GM18951 (cell line): ENCODE measurements around the gene LENEP.

Experiments used
- POLR2A ChIP-seq: IDR thresholded peaks from 4 replicates; pipeline ENCODE4 v1.6.1; 2011; ENCODE audit warnings: mild to moderate bottlenecking; ENCODE audit not compliant: insufficient read length, insufficient read depth; ENCODE audit errors: extremely low read depth
- in situ Hi-C: fragments of 300-500 bp; cut with MboI; formaldehyde crosslinking; loops from one replicate; pipeline ENCODE4 v1.12.0; 2022; ENCODE audit warnings: low sequenced_read_pairs, mixed read lengths, inconsistent platforms; ENCODE audit not compliant: unreplicated experiment

Gene LENEP

GRCh38 chr1:155043301-155043702 lies 49.9 kb downstream of the LENEP start:
- no peak for TF ChIP-seq POLR2A
- in situ Hi-C loops = no loop called here

GRCh38 chr1:155043793-155044192 lies 50.4 kb downstream of the LENEP start:
- TF ChIP-seq POLR2A = no peak
- in situ Hi-C loops = no loop called here
